Measurements from ENCODE around the gene MARCHF2. TPM values are rescaled to one million over a fixed set of nuclear protein-coding genes. Genes with fewer than 3 reads are reported as not detected.

MARCHF2 gene
- total and polyA plus RNA-seq, 12 donors = 49.2 to 104 (median 84.5) TPM

DNA sequence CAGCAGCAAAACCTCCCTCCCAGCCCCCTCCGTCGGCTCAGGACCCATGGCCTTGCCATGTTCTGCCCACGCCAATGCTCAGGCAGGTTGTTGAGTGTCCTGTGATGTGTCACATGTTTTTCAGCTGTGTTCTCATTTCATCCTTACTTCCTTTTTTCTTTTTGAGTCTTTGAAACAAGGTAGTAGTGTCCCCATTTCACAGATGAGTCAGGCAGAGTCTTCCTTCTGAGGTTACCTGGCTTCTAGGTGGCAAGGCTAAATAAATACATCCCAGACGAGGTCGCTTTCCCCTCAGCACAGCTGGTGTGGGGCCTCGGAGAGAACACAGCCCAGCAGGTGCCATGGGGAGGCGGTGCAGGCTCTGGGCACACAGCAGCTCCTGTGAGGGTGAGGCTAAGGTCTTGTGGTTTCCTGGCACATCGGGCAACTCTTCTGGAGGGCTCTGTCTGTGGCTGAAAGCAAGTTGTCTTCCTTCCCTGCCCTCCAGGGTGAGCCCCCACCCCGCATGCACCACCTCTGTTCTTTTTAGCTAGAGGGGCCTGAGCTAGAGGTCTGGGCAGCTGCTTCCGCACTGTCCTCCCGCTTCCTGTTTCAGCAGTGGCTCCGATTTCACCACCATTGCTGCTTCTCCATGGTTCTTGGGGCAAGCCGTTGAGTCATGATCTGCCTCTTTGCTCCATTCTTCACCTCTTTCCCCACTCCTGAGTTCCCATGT, 74.2 kb downstream of the MARCHF2 start:
- DNase-seq (no peak), ATAC-seq (peak in 6 of 8 donors; percentile 24 to 51 (median 35))
- 78 to 80% methylated on average over 13 of the region's 13 CpGs for WGBS, 2 donors

GRCh38 chr19:8488365-8488764, 75.3 kb downstream of the MARCHF2 start:
- ATAC-seq (no peak), DNase-seq (no peak)
- H3K27ac ChIP-seq = peak overlapping the region in 1 of 10 donors; percentile 90
- H3K36me3 ChIP-seq = peaks cover 0 to 75% (median 45%) of the 10 kb centered on the region in 9 donors
- whole genome bisulfite sequencing, 2 donors = 76 to 84% methylated on average over 15 of the region's 15 CpGs
- no peaks in the 10 kb centered on the region for H3K27me3 ChIP-seq
- no peak for TF ChIP-seq CTCF (IDR thresholded peaks at IDR 0.05)
- H3K4me3 ChIP-seq = no peak overlapping the region
- peaks cover 0 to 60% (median 4%) of the 10 kb centered on the region in 9 donors for H3K4me1 ChIP-seq
- no peaks in the 10 kb centered on the region for H3K9me3 ChIP-seq
- intact Hi-C loops (cut with DNase I) = no loop called here

More for the DNA sequence above, 74.2 kb downstream of the MARCHF2 start:
- H3K9me3 ChIP-seq = no peaks in the 10 kb centered on the region
- peaks cover 0 to 61% (median 10%) of the 10 kb centered on the region in 9 donors for H3K4me1 ChIP-seq
- H3K36me3 ChIP-seq = peaks cover 0 to 86% (median 53%) of the 10 kb centered on the region in 9 donors
- intact Hi-C loops (cut with DNase I) = no loop called here
- no peak overlapping the region for H3K4me3 ChIP-seq
- TF ChIP-seq CTCF (IDR thresholded peaks at IDR 0.05) = peak in 1 of 9 donors; percentile 15
- peak overlapping the region in 2 of 10 donors; percentile 41 to 90 for H3K27ac ChIP-seq
- no peaks in the 10 kb centered on the region for H3K27me3 ChIP-seq

Small RNA genes lying within 50 kb of the gene (microRNA-seq; reads per million reads assigned to microRNA genes)
- gene MIR4999 = 7.2 to 8.4 reads per million in 2 donors

Other genes with a start within 250 kb of the MARCHF2 start
- 10 to 100 TPM; 13.9 to 25.0 (median 17.7) TPM for gene CERS4, start 203.9 kb upstream of the MARCHF2 start, total RNA-seq
- 10 to 100 TPM; 19.5 to 28.9 TPM for gene CERS4, start 203.9 kb upstream of the MARCHF2 start, polyA plus RNA-seq
- 10 to 100 TPM; 20.3 to 38.9 (median 26.0) TPM for gene CD320, start 104.9 kb upstream of the MARCHF2 start, total RNA-seq
- gene CD320, start 104.9 kb upstream of the MARCHF2 start, polyA plus RNA-seq = 10 to 100 TPM; 50.8 to 81.2 TPM
- 100 to 1,000 TPM in 5 of 10 donors, 10 to 100 TPM in 5; 74.7 to 124 (median 99.7) TPM for gene NDUFA7, start 91.9 kb upstream of the MARCHF2 start, total RNA-seq
- gene NDUFA7, start 91.9 kb upstream of the MARCHF2 start, polyA plus RNA-seq = 100 to 1,000 TPM; 227 to 436 TPM
- gene RPS28, start 91.8 kb upstream of the MARCHF2 start, total RNA-seq = 1,000 to 10,000 TPM in 9 of 10 donors, 100 to 1,000 TPM in 1; 992 to 1,375 (median 1,101) TPM
- 100 to 1,000 TPM; 883 to 920 TPM for gene RPS28, start 91.8 kb upstream of the MARCHF2 start, polyA plus RNA-seq
- 10 to 100 TPM; 10.2 to 26.1 (median 16.7) TPM for gene KANK3, start 70.0 kb upstream of the MARCHF2 start, total RNA-seq
- gene KANK3, start 70.0 kb upstream of the MARCHF2 start, polyA plus RNA-seq = 10 to 100 TPM; 23.8 to 34.0 TPM
- gene ANGPTL4, start 49.1 kb upstream of the MARCHF2 start, total RNA-seq = 100 to 1,000 TPM in 1 of 10 donors, 10 to 100 TPM in 1, 1 to 10 TPM in 8; 1.5 to 154 (median 4.5) TPM
- gene ANGPTL4, start 49.1 kb upstream of the MARCHF2 start, polyA plus RNA-seq = 10 to 100 TPM; 11.3 to 28.7 TPM
- gene RAB11B, start 22.9 kb upstream of the MARCHF2 start, total RNA-seq = 100 to 1,000 TPM; 140 to 178 (median 159) TPM
- gene RAB11B, start 22.9 kb upstream of the MARCHF2 start, polyA plus RNA-seq = 100 to 1,000 TPM; 111 to 112 TPM
- 100 to 1,000 TPM in 2 of 10 donors, 10 to 100 TPM in 8; 87.4 to 127 (median 93.9) TPM for gene HNRNPM, start 31.7 kb downstream of the MARCHF2 start, total RNA-seq
- 100 to 1,000 TPM in 1 of 2 donors, 10 to 100 TPM in 1; 48.5 to 123 TPM for gene HNRNPM, start 31.7 kb downstream of the MARCHF2 start, polyA plus RNA-seq
- gene PRAM1, start 89.3 kb downstream of the MARCHF2 start, total RNA-seq = 1 to 10 TPM in 2 of 10 donors, under 1 TPM in 8; 0.28 to 3.2 (median 0.52) TPM
- gene PRAM1, start 89.3 kb downstream of the MARCHF2 start, polyA plus RNA-seq = under 1 TPM; 0.36 to 0.66 TPM
- gene ZNF414, start 100.9 kb downstream of the MARCHF2 start, total RNA-seq = 10 to 100 TPM; 11.7 to 20.9 (median 17.1) TPM
- gene ZNF414, start 100.9 kb downstream of the MARCHF2 start, polyA plus RNA-seq = 10 to 100 TPM; 19.7 to 34.3 TPM
- gene MYO1F, start 164.1 kb downstream of the MARCHF2 start, total RNA-seq = 10 to 100 TPM in 2 of 10 donors, 1 to 10 TPM in 8; 2.0 to 25.7 (median 6.5) TPM
- 1 to 10 TPM; 2.6 to 7.7 TPM for gene MYO1F, start 164.1 kb downstream of the MARCHF2 start, polyA plus RNA-seq
- 10 to 100 TPM in 4 of 10 donors, 1 to 10 TPM in 6; 2.7 to 12.6 (median 7.1) TPM for gene ADAMTS10, start 197.4 kb downstream of the MARCHF2 start, total RNA-seq
- gene ADAMTS10, start 197.4 kb downstream of the MARCHF2 start, polyA plus RNA-seq = 10 to 100 TPM in 1 of 2 donors, 1 to 10 TPM in 1; 9.1 to 34.5 TPM
- gene NFILZ, start 217.3 kb downstream of the MARCHF2 start, total RNA-seq = not detected
- not detected for gene NFILZ, start 217.3 kb downstream of the MARCHF2 start, polyA plus RNA-seq

Measured in heart right ventricle (tissue), 16 donors.